Activated CD8-positive, alpha-beta memory T cell treated with anti-CD3 and anti-CD28 coated beads for 4 hours (primary cell): ENCODE data around the gene HIF1A.
"Not testable (repeated sequence)": the region's sequence is repeated elsewhere in the genome, so short reads cannot be mapped to it uniquely, and the experiment has no call there.

Experiments
- DNase-seq, 2 donors: peaks; one replicate each; pipeline ENCODE4 v3.0.0-alpha.2; 2020; ENCODE audit warnings: low read depth in 2 of 2

The HIF1A gene

GRCh38 chr14:61673305-61673704, 22.0 kb upstream of the HIF1A start:
- DNase-seq: no peak

GRCh38 chr14:61675291-61675690, 20.0 kb upstream of the HIF1A start:
- DNase-seq: no peak

- no peak for DNase-seq
Observed at GRCh38 chr14:61677479-61677878, 17.8 kb upstream of the HIF1A start.

GRCh38 chr14:61678975-61679374, 16.3 kb upstream of the HIF1A start:
- no peak for DNase-seq

DNA sequence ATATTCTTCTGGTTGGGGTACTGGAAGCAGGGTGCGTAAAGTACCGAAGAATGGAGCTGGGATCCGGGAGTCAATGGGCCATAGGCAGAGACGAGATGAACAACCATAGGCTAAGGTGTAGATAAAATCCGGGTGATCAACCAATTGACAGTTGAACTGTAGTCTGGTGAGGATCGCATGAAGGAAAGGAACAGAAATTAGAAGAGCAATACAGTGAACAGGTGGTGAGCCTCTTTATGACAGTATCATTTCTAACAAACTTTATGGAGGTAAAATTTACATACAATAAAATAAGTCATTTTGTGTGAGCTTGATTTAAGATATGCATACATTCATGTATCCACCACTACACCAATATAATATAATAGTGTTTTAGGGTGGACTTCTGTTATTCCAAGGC, 13.9 kb upstream of the HIF1A start:
- no peak for DNase-seq

DNA sequence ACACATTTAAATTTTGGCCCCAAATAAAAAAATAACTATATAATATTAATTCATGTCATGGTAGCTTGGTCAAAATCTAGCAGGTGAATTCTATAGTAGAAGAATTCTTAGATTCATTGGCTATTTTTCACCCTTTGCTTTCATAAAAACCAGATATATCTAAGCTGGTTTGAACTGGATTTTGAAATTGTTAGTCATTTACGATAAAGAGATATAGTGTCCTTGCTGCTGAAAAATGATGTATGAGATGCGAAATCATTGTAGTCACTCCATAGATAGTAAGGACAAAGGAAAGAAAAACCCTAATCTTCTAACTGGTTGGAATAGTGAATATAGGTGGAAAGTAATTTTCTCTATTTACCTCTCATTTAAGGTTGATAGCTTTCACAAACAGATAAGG, 12.2 kb upstream of the HIF1A start:
- no peak for DNase-seq

- DNase-seq: no peak
Observed at GRCh38 chr14:61690039-61690438, 5.3 kb upstream of the HIF1A start.

DNA sequence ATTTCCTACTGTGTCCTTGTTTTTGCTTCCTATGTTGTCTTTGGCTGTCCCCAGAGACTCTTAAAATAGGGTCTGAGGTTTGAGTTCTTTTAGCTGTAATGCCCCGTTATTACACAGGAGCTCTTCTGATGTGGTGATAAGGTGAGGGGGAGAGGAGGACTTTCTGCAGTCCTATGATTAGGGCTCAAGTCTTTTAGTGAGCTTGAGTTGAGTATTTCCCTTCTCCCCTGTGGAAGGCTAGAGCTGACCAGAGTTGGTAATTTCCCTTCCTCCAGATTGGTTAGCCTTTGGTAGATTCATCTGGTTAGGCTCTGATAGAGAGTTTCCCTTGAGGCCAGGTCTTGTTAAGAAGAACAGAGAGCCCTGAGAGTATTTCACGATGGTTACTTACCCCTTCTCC, 4.3 kb upstream of the HIF1A start:
- DNase-seq: no peak

GRCh38 chr14:61691495-61691894, 3.8 kb upstream of the HIF1A start:
- DNase-seq: no peak

DNA sequence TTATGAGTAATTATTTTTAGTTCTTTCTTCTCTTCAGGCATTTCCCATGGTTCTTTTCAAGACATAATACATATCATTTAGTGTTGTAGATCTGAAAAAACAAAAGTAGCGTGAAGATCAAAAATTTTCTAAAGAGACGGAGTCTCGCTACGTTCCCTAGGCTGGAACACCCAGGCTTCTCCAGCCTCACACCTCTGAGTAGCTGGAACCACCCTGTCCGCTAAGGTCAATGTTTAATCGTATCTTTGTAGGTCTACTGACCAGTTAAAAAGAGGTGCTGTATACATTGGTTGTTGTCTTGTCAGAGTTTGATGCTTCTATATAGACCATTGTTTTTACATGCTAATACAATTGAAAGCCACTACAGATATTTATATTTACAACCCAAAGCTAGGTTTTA, 1.3 kb upstream of the HIF1A start:
- DNase-seq: no peak

DNA sequence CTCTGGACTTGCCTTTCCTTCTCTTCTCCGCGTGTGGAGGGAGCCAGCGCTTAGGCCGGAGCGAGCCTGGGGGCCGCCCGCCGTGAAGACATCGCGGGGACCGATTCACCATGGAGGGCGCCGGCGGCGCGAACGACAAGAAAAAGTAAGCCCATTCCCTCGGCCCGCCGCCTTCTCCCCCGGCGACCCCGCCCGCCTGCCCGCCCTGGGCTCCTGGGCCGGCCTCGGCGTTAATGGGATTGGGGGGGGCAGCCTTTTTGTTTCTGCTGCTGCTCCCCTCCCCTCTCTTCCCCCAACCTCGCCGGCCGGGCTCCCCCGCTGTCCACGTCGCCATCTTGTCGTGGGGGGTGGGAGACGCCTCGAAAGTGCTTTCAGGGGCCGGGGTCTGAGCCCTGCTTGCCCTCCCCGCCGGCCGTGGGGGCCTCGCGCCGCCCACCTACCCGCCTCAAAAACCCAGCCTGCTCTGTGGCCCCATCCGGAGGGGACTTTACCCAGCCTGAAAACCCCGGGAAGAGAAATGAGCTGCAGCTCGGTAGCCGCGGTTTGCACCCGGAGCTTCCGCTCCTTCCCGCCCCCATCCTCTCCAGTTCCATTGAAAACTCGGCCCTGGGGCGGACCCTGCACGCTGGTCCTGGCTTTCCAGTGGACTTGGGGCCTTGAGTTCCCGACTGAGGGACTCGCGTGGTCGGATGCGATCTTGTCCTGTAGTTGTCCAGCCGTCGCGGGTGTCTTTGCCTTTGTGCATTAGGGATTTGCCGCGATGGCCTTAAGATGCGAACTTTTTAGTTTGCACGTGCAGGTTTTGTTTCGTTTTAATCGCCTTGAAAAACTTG, 598 bp downstream of the HIF1A start:
- DNase-seq: peak; percentile 2 to 8

- no peak for DNase-seq
Observed at GRCh38 chr14:61696753-61697318, 1.5 kb downstream of the HIF1A start.

GRCh38 chr14:61698206-61698980, 3.1 kb downstream of the HIF1A start:
- DNase-seq: no peak

GRCh38 chr14:61699027-61699426, 3.7 kb downstream of the HIF1A start:
- no peak for DNase-seq

GRCh38 chr14:61700104-61700886, 5.0 kb downstream of the HIF1A start:
- no peak for DNase-seq

- DNase-seq: no peak
Observed at GRCh38 chr14:61701946-61702345, 6.6 kb downstream of the HIF1A start.

DNA sequence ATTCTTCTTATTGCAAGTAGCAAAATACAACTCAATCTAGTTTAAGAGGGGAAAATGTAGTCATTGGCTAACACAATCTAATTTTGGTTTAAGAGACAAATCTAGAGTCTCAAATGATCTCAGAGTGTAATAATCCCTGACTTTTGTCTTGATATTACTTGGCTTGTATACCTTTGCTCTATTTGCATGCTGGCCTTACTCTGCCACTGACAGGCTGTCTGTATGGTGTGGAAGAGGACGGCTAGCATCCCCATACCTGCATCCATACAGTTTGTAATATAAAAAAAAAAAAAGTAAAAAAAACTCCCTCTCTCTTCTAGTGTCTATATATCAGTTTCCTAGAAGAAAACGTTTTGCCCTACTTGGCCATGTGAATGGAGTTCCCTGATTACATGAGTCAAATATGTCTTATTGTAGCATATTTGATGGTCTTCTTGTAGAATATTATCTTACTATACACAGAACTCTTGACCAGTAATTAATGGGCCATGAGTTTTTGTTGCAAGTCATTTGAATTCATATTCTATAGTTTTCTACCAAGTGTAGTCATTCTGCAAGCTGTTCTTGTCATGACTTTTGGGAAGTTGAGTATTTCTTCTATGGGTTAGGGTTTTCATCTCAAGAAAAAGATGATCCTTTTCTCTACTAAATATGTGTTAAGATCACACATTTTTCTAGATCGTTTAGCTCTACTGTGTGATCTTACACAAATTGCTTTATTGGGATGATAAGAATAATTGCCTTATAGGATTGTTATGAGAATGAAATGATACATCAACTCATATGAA, 8.2 kb downstream of the HIF1A start:
- DNase-seq: no peak

- DNase-seq: no peak
Observed at GRCh38 chr14:61704554-61704953, 9.2 kb downstream of the HIF1A start.

DNA sequence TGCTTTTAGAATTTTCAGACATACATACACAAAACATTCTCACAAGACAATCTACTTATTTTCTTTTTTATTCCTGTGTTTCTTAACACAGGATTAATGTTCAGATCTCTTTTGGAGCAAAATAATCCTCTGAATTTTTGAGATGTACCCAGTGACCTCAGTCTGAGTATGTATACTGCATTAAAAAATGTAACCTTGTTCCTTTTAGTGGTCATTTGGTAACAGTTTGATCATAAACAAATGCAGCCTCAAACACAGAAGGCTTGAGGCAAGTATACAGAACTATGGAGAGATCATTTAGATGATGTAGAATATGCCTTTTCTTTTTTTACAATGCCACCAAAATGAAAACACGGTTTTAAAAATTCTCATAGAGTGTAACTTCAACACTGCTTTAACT, 9.7 kb downstream of the HIF1A start:
- no peak for DNase-seq

DNA sequence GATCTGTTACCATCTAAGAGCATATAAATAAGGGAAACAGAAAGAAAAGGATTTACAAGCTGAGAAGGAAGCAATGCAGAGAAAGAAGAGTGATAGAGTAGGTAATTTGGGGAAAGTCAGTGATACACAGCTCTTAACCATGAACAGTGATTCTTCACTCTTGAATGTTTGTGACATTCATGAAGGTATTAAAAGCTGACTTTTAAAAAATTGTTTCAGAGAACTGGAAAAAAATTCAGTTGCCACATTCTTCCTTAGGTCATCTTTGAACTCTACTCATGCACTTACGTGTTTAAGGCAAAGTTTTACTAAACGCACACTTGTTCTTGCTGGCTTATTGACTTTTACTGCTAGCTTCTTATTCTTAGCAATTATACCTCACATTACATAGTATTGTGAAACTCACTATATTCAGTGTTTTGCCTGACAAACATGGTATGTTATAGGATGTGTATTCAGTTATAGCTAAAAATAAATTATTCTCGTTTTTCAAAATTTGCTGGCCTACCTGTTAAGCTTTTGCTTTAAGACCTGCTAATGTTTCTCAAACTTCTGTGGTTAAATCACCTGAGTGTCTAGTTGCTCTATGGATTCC, 10.9 kb downstream of the HIF1A start:
- DNase-seq: no peak

DNA sequence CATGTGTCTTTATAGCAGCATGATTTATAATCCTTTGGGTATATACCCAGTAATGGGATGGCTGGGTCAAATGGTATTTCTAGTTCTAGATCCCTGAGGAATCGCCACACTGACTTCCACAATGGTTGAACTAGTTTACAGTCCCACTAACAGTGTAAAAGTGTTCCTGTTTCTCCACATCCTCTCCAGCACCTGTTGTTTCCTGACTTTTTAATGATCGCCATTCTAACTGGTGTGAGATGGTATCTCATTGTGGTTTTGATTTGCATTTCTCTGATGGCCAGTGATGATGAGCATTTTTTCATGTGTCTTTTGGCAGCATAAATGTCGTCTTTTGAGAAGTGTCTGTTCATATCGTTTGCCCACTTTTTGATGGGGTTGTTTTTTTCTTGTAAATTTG, 12.5 kb downstream of the HIF1A start:
- not testable (repeated sequence) for DNase-seq
